HS-27A (cell line): ENCODE data around the gene SCAMP4.

Experiments used
- DNase-seq: peaks from one replicate; pipeline ENCODE4 v3.0.0-alpha.2; 2012; ENCODE audit warnings: low read depth, missing footprints

SCAMP4 gene

DNA sequence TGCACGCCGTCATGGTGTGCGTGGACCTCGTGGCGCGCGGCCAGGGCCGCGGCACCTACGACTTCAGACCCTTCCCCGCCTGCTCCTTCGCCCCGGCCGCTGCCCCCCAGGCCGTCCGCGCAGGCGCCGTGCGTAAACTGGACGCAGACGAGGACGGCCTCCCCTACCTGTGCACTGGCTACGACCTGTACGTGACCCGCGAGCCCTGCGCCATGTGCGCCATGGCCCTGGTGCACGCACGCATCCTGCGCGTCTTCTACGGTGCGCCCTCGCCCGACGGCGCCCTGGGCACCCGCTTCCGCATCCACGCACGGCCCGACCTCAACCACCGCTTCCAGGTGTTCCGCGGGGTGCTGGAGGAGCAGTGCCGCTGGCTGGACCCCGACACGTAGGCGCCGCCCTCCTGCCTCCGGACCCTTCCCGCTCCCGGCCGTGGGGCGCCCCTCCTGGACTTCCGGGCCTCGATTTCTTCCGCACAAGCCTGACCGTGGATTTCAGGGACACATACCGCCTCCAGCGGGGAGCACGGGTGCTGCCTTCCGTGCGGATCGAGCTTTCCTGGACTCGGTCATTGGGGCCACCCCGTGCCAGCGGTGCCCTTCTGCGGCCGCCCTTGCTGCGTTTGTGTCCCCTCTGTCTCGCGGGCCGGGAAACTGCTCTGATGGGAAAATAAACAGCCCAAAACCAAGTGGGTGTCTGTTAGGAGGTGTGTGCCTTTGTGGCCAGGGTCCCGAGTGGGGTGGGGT lies 7.7 kb downstream of the SCAMP4 start:
- no peak for DNase-seq

DNA sequence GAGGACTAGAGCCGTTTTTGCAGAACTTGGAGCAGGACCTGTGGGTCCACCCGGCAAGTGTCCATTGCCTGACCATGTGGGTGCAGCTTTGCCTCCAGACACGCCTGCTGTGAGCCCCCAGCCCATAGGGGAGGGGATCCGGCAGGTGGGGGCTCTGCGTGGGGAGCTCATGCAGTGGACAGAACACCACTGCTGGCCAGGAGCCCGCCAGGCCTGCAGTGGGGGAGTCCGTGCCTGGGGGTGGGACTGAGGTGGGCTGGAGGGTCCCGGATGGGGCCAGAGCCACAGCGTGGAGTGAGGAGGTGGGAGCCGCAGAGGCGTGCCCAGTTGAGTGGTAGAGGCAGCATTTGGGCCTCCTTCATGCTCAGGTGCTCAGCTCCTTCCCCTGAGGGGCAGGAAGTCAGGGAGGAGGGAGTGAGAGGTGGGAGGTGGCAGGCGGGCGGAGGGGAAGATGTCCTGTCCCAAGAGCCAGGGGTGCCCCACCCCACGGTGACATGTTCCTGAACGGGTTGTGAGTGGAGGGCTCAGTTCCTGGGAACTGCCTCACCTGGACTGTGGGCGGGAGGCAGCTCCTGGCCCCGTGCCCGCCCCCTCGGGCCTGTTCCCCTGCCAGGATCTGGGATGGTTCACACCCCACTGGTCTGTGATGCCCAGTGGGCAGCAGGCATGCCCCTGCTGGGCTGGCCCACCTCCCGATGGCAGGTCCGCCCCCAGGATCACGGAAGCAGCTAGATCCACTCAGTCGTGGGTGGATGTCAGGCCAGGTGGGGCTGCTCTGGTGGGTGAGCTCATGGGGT lies 8.8 kb downstream of the SCAMP4 start:
- DNase-seq: no peak

DNA sequence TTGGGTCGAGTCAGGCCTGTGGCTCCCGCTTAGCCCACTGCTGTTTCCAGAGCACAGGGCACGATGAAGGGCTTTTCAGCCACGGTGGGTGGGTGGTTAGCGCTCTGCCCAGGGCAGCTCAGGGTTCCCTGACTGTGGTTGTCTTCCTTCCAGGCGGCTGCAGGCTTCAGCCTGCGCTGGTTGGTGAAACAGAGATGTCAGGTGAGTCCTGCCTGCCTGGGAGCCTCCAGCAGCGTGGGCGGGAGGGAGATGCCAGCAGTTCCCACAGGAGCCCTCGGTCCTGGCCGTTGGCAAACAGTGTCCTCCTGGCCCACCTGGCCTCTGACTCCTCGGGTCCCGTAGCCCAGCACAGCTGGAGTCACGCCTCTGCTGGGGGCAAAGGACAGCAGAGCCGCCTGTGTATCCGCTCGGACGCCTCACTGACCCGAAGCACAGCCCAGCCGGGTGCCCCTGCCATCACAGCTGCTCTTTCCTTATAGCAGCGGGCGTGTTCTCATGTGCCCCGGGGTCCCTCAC lies 9.7 kb downstream of the SCAMP4 start:
- no peak for DNase-seq

DNA sequence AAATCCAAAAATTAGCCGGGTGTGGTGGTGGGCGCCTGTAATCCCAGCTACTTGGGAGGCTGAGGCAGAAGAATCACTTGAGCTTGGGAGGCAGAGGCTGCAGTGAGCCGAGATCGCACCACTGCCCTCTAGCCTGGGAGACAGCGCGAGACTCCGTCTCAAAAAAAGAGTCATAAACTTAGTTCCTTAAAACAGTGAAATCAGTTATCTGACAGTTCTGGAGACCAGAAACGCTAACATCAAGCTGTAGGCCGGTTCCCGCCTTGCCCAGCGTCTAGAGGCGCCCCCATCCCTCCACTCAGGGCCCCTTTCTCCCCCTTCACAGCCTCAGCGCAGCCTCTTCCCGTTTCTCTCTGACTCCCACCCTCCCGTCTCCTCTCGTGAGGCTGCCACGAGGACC lies 11.9 kb downstream of the SCAMP4 start:
- DNase-seq: no peak

DNA sequence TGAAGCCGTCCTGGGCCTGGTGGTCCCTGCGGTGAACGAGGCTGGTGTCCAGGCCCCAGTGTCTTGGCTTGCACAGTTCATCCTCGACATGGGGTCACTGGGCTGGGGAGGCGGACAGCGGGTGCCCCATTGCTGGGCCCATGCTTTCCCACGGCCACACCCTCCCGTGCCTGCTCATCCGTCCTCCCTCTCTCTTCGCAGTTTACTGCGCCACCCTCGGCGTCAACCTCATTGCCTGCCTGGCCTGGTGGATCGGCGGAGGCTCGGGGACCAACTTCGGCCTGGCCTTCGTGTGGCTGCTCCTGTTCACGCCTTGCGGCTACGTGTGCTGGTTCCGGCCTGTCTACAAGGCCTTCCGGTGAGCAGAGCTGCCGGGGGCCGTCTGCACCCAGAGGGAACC lies 12.7 kb downstream of the SCAMP4 start:
- DNase-seq: no peak

DNA sequence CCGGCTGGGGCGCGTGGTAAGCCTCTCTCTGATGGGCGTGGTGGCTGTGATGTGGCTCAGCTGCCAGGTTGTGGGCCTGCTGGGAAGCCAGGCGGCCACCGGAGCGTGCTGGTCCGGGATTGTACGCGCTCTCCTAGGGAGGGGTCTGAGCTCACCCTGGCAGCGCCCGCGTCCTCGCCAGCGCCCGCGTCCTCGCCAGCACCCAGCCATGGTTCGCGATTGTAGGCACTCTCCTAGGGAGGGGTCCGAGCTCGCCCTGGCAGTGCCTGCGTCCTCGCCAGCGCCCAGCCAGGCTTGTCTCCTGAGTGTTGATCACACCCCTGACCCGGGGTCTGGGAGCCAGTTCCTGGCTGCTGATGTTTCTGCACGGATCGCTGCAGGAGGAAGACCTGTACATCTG lies 13.8 kb downstream of the SCAMP4 start:
- DNase-seq: no peak

DNA sequence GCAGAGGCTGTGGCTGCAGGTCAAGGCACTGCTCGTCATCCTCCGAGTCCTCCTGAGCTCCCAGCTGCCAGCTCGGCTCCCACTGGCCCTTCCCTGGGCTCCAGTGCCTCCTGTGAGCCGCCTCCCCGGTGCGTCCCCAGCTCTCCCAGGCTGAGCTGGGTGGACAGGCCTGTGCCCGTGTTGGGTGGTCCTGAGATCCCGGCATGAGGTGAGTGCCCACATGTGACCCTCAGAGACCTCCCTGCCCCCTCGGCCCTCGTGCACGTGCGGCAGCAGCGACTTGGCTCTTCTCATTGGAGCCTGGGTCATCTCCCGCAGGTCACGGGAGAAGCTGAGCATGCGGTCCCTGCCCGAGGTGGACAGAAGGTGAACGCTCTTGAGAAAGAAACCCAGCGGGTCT lies 15.4 kb downstream of the SCAMP4 start:
- no peak for DNase-seq

DNA sequence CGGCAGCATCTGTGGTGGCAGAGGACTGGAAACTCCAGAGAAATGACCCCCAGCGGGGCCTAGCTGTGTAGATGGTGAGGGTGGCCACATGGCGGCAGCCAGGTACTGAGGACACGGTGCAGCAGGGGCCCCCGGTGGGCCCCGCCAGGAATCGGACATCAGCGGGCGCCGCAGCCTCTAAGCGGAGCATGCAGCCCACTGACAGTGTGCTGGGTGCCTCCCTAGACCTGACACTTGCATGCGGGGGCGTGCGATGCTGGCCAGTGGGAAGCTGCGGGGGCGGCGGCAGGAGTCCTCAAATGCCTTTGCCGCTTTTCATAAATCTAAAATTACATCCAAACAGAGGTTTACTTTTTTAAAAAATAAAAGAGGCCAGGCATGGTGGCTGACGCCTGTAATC lies 16.1 kb downstream of the SCAMP4 start:
- DNase-seq: no peak

DNA sequence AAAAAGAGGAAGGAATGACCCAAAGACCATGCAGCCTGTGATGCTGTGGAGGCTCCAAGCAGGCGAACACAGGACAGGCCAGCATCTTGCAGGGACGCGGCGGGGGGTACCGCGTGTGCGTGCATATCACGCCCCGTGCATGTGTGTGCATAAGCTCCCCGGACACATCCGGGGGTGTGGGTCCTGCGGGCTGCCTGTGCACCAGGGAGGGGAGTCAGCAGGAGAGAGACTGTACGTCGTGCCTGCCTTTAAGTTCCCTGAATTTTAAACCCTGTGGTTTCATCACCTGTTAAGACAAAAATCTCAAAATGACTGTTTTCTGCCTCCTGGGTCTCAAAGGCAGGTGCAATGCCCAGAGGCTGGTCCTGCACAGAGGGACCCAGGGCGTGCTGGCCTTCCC lies 16.6 kb downstream of the SCAMP4 start:
- DNase-seq: no peak

DNA sequence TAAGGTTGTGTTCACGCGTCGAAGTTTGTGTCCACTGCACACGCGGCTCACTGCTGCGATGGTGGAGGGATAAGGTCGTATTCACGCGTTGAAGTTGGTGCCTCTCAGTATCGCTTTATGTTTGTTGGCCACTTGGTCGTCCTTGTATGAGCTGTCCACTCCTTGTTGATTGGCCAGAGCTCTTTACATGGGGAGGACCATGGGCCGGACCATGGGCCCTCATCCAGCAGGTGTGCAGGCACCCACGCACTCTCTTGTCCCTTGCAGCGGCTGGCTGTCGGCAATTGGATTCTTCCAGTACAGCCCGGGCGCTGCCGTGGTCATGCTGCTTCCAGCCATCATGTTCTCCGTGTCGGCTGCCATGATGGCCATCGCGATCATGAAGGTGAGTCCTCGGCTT lies 17.6 kb downstream of the SCAMP4 start:
- DNase-seq: no peak

DNA sequence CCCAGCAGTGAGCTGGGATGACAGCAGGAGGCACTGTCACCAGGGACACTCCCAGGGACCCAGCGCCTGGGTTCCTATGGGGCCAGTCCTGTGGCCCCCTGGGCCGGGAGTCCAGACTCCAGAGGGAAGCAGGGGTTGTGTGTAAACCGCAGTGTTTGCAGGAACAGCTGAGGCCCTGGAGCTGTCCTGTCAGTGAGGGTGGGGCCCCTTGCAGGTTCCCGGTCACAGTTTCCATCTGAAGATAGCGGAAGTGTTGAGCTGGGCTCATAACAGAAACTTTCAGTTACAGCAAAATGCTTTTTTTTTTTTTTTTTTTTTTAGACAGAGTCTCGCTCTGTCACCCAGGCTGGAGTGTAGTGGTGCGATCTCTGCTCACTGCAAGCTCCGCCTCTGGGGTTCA lies 18.1 kb downstream of the SCAMP4 start:
- DNase-seq: no peak

DNA sequence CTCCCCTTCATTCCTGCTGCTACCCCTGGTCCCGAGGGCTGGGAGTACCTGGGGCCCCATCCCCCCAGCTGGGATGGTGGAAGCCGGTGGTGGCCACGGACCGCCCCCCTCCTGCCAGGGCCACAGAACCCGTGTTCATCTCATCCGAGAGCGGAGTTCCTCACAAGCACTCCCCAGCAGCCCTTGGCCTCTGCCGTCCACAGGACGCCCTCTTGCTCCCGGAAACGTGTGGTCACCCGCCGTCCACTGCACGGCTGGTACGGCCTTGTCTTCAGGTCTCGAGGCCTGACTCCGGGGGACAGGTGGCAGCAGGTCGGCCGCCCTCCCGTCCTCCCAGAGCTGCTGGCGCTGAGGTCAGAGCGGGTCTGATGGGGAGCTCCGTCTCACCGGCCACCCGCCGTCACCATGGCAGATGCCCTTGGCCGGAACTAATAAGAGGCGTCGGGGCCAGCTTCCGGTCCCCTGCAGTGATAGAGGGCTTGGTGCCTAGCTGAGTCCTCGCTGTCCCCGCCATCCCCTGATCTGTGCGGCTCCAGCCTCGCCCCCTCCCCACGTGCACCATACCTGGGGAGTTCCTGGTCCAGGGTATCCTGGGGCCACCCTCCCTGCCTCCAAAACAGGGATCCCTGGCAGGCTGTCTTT lies 19.2 kb downstream of the SCAMP4 start:
- DNase-seq: no peak

DNA sequence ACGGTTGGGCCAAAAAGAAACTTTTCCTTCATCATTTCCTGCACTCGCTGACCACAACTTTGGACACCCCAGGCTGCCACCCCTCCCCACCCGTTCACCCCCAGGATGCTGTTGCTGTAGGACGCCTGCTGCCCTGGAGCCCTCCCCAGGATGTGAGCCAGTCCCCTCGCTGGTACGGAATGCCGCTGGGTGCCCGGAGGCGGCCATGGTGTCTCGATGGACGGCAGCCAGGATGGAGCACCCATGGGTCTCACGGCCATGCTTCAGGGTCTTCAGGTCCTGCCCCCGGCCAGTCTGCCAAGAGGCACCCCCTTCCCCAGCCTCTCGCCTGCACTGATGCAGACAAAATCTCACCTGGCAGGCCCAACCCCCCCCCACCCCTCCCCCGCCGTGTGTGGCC lies 20.3 kb downstream of the SCAMP4 start:
- no peak for DNase-seq

DNA sequence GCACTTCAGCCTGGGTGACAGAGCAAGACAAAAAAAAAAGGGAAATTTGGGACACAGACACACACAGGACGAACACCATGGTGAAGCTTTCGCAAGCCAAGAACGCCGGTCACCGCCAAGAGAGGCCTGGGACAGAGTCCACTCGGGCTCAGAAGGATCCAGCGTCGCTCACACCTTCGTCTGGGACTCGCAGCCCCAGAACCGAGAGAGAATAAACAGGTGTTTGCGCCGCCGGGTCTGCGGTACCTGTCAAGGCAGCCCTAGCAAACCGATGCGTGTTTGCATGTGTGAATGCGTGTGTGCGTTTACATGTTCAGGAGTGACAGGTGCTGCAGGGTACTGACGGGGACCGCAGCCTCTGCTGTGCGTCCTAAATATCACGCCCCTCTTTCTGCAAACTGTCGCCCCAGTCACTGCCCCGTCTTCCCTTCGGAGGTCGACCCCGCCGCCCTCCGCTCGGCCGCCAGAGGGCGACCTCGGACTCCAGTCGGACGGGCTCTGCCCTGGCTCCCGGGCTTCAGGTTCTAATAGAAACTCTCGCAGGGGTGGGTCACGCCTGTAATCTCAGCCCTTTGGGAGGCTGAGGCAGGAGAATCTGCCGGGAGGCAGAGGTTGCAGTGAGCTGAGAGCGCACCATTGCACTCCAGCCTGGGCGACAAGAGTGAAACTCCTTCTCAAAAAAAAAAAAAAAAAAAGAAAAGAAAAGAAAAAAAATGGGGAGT lies 24.0 kb downstream of the SCAMP4 start:
- DNase-seq: no peak

DNA sequence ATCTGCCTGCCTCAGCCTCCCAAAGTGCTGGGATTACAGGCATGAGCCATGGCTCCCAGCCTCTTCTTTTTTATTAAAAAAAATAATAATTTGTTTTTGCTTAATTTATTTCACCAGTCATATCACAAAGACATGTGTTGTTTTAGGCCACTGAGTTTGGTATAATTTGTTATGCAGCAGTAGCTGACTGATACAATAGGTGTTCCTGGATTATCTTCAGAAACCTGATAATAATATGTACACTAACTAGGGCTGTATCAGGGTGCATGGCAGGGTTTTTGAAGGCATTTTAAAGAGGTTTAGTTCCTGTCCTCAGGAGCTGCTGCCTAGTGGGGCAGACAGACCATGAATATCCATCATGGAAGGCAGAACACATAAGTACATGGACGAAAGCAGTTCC lies 26.2 kb downstream of the SCAMP4 start:
- DNase-seq: no peak

DNA sequence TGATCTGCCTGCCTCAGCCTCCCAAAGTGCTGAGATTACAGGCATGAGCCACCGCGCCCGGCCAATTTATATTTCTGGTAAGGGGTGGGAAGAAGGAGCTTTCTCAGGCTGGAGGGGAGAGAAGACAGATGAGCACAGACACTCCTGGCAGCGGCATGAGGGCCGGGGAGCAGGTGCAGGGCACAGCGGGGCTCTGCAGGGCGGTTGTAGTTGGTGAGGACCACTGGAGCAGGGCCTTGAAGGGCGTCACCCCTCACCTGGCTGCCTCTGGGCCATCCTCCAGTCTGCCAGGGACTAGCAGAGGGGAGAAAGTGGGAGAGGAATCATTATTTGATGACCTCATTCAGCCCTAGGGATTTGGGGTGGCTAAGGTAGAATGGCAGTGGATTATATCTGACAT lies 27.2 kb downstream of the SCAMP4 start:
- DNase-seq: no peak

DNA sequence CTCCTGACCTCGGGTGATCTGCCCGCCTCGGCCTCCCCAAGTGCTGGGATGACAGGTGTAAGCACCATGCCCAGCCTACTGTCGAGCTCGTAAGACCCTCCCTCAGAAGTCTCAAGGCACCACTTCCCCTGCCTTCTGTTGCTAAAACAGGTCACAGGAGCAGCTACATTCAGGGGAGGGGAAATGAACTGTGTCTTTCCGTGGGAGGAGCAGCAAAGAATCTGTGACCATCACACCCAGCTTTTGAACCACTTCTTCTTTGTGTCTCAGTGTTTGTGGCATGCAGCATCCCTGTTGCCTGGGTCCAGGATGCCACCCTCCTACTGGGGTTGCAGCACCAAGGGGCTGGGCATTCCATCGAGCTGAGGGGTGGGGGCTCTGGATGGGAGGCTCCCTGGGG lies 28.0 kb downstream of the SCAMP4 start:
- DNase-seq: no peak

DNA sequence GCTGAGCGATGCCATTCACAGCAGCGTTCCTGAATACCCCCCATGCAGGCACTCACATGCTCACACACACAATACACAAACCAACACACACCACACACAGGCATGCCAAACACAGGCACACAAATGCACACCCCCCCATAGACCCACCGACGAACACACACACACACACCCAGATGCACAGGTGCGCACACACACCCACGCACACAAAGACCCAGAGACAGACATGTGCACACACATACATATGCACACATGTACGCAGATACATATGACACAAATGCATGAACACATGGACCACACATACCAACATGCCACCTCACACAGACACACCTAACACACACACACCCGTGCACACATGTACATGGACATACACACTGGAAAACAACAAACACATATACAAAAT lies 28.7 kb downstream of the SCAMP4 start:
- DNase-seq: no peak

DNA sequence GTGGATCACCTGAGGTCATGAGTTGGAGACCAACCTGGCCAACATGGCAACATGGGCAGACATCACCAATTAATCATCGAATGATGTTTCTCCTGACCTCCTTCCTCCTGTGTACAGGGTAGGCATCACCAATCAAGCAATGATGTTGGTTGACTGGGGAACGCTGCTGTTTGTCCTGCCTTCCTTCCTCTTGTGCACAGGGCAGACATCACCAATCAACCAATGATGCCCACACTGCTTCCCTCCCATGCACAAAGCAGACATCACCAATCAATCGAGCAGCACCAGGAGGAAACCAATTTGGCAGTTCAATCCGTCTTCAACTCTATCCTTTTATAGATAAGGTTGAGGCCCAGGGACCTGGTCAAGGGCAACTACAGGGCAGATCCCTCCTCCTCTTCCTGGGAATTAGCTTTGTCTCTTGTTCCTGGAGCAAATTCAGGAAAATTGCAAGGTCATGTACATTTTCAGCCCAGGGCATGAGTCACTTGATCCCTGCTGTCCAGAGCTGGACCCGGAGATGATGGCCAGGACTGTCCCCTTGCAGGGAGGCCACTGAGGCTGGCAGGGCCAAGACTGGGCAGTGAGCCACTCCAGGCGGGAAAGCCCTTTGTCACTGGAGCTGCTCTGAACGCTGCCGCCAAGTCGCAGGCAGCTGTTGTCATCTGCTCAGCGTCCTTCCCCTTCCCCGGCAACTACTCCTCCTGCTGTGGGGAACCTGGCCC lies 30.4 kb downstream of the SCAMP4 start:
- DNase-seq: no peak

DNA sequence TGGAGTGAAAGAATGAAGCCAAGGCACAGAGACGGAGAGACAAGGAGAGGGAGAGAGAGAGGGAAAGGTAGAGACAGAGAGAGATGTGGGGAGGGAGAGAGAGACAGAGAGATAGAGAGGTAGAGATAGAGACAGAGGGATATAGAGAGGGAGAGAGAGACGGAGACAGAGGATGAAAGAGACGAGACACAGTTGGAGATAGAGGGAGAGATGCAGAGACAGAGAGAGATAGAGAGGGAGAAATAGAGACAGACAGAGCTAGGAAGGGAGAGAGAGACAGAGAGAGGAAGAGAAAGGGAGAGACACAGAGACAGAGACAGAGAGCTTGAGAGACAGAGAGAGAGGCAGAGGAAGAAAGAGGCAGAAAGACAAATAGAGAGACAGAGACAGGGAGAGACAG lies 31.2 kb downstream of the SCAMP4 start:
- DNase-seq: no peak

DNA sequence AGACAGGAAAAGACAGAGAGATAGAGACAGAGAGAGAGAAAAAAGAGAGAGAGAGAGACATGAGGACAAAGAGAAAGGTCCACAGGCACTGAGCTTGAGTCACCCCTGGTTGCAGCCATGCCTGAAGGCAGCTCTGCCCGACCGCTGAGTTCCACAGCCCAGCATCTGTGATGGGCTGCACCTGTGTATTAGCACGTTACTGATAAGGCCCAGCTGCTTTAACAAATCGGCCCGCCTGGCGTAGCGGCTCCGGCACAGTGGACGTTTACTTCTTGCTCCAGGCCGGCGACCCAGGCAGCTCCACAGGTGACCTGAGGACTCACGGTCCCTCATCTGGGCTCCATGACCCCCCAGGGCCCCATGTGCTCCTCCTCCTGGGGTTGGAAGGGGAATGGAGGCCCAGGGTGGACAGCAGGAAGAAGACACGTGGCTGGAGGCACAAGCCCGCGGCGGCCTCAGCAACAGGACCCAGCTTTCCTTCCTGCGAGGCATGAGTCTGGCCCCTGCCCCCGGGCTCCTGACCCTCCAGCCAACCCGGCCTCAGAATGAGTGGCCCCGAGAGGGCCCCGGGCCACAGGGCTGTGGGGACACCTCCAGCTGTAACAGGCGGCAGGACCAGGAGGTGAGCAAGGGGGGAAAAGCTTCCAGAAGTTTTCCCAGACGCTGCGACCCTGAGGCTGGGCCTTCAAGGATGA lies 31.9 kb downstream of the SCAMP4 start:
- DNase-seq: no peak
